HG03196 (cell line): Measurements from ENCODE around the gene SPON1.
"Not testable (repeated sequence)": the region's sequence is repeated elsewhere in the genome, so short reads cannot be mapped to it uniquely, and the experiment has no call there.

Source experiments
- ATAC-seq: cut with Tn5 transposase; IDR thresholded peaks from one replicate; pipeline ENCODE4 v1.9.1; 2021; ENCODE audit not compliant: unreplicated experiment

Gene SPON1

GRCh38 chr11:13962562-13963168, at the start of gene SPON1:
Gene SPON1, plus strand, starts transcription at chr11:13962723. Its CDS starts 182 bp downstream, at chr11:13962905.
- ATAC-seq, result no peak

- ATAC-seq, result no peak
Observed at GRCh38 chr11:13917264-13917663, 45.3 kb upstream of the SPON1 start.

DNA sequence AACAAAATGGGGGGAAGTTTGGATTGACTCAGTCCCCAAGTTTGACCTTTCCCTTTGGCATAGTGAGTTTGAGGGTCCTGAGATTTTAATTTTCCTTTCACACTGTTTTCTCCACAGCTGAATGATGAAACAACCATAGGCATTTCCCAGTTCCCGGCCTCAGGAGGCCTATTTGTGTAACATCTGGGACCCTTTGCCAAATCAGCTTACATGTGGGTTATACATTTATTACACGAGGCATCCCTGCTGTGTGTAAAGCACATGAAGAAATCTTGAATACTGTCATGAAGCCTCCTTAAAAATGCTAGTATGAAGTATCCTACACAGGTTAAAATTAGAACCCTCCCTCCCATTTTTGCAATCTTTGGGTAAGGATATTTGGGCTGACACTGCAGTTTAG, 44.6 kb upstream of the SPON1 start:
- no peak for ATAC-seq

DNA sequence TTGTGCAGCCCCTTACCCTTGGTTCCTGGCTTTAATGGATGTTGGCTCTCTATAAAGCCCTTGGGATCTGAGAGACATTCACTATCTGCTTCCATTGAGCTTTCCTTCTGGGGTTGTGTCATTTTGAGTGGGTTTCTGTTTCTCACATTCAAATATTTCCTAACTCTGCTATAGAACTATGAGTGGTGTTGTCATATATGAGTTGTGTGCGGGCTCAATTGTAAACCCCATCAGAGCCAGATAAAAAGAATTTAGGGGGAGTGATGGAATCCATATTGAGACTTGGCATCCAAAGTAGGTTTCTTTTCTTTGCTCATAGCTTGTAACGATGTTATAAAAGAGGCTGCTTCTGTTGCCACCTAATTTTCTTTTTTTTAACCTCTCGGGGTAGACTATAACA, 41.8 kb upstream of the SPON1 start:
- ATAC-seq, result no peak

DNA sequence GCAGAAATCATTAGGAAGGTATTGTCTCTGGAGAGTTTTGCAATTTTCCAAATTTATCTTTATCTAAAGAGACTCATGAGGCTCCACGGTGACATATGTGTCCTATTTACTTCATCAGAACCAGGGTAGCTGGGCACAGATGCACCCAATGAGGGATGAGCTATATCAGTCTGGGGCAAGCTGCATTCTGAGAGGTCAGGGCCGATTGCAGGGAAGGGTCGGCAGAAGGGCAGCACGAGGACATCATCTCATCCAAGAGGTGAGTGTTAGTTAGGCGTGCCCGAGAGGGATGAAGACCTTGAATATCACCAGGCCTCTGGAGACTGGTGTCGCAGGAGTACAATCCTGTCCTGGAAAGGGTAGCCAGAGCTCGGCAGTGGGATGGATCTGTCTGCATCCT, 41.0 kb upstream of the SPON1 start:
- ATAC-seq, result no peak

DNA sequence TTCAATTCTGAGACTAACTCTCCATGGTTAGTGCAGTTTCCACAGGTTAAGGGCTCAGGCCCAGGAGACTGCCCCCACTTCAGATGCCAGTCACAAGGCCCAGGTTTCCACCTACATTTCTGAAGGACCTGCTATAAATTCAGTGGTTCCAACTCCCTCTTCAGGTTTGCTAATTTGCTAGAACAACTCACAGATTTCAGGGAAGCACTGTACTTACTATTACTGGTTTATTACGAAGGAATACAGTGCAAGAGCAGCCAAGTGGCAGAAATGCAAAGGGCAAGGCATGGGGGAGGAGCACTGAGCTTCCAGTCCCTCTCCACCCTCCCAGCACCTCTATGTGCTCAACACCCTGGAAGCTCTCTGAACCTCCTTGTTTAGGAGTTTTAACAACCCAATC, 39.3 kb upstream of the SPON1 start:
- ATAC-seq, result no peak

DNA sequence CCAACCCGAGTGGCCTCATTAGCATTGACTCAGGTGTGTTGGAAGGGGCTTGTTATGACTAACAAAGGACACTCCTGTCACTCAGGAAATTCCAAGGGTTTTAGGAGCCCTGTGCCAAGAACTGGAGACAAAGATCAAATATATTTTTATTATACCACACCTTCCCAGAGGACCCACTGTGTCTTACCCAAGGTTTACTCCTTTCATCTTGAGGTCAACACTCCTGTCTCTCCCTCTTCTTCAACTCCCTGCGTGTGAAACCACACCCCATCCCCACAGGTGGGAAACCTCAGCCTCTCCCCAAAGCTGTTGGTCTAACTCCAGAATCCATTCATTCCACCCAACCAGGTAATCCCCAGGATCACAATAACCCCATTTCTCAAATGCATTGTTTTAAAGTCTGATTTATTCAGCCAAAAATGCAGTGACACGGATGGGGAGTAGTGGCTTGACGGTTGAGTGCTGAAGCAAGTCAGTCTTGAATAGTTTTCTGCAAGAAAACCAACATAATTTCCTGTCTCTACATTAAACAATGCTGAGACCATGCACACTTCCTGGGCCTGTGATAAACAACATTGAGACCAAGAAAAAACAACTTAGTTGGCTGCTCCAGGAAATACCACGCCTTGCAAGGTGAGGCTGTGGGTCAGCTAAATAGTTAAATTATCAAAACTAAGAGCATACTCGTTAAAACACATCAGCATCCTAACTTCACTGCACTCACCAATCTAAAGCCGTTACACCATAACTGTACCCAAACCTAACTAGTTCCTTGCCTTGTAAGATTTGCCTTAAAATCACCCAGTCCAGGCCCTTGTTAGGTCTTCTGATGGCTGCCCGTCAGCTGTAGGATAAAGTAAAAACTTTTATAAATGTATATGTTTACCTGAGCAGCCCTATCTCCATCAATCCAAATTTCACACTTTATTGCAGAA, 38.5 kb upstream of the SPON1 start:
- ATAC-seq, result no peak

GRCh38 chr11:13924801-13925327, 37.7 kb upstream of the SPON1 start:
- no peak for ATAC-seq

GRCh38 chr11:13926366-13926765, 36.2 kb upstream of the SPON1 start:
- ATAC-seq, result not testable (repeated sequence)

- ATAC-seq, result no peak
Observed at GRCh38 chr11:13926981-13927380, 35.5 kb upstream of the SPON1 start.

GRCh38 chr11:13927481-13927880, 35.0 kb upstream of the SPON1 start:
- no peak for ATAC-seq

DNA sequence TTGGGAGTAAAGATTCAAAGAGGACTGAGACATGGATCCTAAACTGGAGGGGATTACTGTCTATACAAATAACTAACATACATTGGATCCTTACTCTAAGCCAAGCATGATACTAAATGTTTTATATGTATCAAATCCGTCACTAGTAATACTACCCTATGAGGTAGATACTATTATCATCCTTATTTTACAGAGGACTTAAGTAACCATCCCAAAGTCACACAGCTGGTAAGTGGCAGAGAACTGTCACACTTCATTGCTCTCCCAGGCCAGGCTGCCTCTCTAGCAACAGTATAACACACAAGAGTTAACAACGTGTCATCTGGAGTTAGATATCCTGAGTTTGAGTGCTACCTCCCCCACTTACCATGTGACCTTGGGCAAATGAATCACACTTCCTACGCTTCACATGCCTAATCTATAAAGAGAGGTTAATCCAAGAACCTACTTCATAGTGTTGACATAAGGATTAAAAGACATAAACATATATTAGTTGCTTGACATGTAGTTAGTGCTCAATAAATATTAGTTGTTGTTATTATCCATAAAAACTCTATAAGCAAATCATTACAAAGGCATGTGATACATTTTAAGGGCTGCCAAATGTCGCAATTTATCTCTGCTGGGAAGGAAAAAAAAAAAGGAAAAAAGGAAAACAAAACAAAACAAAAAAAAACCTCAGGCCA, 33.8 kb upstream of the SPON1 start:
- ATAC-seq, result no peak

GRCh38 chr11:13929395-13929891, 33.1 kb upstream of the SPON1 start:
- no peak for ATAC-seq

DNA sequence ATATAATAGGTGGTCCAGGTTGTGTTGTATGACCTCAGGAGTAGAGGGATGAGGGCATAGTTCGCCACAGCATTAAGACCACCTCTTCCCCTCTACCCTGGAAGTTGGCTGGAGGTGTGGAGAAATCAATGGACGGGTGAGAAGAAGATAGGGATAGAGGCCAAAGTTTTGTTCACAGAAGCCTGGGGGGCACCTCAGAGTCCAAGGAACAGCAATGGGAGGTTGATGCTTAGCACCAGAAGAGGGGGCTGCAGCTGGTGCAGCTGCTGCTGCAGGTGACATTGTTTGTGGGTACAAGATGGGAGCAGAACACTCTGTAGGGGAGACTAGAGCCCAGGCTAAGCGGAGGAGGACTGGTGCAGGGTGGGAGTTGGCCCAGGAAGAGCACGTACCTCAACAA, 31.2 kb upstream of the SPON1 start:
- no peak for ATAC-seq

- not testable (repeated sequence) for ATAC-seq
Observed at GRCh38 chr11:13937154-13937553, 25.4 kb upstream of the SPON1 start.

DNA sequence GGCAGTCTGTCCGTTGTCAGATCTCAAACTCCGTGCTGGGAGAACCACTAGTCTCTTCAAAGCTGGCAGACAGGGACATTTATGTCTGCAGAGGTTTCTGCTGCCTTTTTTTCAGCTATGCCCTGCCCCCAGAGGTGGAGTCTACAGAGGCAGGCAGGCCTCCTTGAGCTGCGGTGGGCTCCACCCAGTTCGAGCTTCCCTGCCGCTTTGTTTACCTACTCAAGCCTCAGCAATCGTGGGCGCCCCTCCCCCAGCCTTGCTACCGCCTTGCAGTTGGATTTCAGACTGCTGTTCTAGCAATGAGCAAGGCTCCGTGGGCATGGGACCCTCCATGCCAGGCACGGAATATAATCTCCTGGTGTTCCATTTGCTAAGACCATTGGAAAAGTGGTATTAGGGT, 23.7 kb upstream of the SPON1 start:
- not testable (repeated sequence) for ATAC-seq

DNA sequence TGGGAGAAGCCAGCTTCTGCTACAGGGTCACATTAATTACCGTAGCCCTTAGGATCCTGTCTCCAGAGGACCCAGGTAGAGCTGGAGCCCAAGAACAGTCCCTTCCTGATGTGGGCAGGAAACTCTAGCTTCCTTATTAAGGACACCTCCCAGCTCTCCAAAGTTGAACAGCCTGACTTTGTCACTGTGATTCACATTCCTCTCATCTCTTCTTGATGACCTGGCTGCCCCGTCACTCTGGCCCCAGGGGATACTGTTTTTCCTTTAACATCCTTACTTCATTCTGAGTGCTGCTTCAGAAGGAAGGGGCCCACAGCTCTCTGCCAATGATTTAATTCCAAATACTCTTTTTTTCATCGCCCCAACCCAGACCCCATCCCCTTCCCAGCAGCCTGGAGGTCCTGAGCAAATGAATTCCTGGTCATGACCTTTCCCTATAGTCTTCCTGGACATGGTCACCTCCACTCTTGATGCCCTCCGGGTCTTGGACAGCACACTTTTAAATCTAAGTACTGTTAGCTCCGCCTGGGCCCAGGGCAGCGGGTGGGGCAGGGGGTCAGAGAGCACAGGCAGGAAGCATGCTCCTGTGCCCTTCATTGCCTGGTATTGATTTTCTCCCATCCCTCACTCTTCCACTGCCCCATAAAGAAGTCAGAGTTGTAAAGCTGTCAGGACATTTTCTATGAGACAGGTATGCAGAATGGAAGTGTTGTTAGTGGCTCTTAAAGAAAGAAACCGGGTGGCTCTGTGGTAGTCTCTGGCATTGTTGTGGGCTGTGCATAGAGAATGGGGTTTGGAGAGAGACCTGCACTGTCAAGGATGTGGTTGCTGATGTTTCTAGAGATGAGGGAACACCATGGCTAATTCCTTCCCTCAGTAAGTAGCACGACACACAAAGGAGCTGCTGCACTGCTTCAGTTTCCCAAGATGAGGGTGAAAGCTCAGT, 22.3 kb upstream of the SPON1 start:
- no peak for ATAC-seq

- ATAC-seq, result no peak
Observed at GRCh38 chr11:13940907-13941256, 21.6 kb upstream of the SPON1 start.

DNA sequence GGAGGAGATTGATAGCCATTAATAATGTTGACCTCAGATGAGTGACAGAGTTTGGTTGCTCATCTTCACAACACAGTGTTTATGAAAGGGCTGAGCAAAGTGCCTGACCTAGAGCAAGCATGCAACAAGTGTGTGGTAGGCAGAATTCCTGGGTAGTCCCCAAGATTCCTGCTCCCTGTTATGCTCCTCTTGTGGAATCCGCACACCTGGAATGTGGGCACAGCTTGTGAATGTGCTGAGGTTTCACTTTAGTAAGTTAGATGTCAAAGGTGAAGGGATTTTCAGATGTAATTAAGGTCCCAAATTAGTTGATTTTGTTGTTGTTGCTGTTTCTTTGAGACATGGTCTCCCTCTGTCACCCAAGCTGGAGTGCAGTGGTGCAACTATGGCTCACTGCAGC, 20.7 kb upstream of the SPON1 start:
- ATAC-seq, result no peak

DNA sequence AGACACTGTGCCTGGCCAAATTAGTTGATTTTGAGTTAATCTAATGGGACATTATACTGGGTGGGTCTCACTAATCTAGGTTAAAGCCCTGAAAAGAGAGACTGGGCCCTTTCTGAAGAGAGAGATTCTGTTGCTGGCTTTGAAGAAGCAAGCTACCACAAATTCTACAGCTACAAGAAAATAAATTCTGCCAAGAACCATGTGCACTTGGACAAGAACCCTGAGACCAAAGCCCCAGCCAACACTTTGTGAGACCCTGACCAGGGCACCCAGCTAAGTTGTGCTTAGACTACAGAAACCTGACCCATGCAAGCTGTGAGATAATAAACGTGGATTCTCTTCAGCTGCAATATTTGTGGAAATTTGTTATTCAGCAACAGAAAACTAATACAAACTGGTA, 20.1 kb upstream of the SPON1 start:
- no peak for ATAC-seq
